ENCODE measurements around the gene TRIM72. TPM values are rescaled to one million over a fixed set of nuclear protein-coding genes. Genes with fewer than 3 reads are reported as not detected.
"Not testable (repeated sequence)": the region's sequence is repeated elsewhere in the genome, so short reads cannot be mapped to it uniquely, and the experiment has no call there.

Gene TRIM72, protein sequence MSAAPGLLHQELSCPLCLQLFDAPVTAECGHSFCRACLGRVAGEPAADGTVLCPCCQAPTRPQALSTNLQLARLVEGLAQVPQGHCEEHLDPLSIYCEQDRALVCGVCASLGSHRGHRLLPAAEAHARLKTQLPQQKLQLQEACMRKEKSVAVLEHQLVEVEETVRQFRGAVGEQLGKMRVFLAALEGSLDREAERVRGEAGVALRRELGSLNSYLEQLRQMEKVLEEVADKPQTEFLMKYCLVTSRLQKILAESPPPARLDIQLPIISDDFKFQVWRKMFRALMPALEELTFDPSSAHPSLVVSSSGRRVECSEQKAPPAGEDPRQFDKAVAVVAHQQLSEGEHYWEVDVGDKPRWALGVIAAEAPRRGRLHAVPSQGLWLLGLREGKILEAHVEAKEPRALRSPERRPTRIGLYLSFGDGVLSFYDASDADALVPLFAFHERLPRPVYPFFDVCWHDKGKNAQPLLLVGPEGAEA
- not detected for total RNA-seq

DNA sequence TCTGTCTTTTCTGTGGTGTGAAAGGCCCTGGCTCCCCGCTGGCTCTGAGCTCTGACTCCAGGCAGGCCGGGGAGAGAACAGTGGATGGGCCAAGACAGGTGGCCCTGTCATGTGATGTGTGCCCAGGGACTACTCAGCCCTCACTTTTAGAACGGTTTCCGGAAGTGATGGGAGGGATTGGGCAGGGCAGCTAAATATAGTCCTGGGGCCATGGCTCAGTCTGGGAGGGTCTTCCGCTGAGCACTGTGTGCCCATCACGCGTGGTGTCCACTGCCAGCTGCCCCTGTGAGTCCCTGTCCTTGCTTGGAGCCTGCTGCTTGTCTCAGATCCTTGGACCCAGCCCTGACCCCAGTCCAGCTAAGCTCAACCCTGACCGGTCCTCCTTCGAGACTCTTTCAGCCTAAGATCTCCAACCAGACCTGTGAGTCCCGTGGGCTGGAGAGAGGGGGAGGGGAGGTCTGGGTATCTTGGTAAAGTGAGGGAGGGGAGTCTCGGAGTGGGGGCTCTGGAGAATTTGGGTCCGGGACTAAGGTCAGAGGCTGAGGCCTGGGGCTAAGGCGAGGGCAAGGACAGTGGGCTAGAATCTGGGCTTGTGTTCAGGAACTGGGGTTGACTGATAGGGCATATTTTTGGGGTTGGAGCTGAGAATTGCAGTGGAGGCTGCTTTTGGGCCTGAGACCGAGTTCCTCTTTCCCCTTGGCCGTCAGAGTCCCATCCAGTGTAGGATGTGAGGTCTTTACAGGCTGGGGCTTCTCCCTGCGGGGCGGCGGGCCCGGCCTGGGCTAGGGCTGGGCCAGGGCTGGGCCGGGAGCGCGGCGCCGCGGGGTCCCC is at the start of gene TRIM72:
Gene TRIM72 (plus strand): TSS at position 243 of the 831 bp plus-strand sequence. CDS start 620 bp downstream, outside the sequence.
- ATAC-seq (no peak), DNase-seq (no peak)
- Mint-ChIP-seq H3K36me3 (ENCODE audit: insufficient read depth) (no peaks in the 10 kb centered on the region), H3K27me3 (ENCODE audit: low read depth) (peaks cover 44% of the 10 kb centered on the region), H3K4me1 (ENCODE audit: low read depth) (peaks cover 21% of the 10 kb centered on the region), H3K4me3 (peak within 1 kb of the TSS; percentile 16), H3K9me3 (no peaks in the 10 kb centered on the region)

DNA sequence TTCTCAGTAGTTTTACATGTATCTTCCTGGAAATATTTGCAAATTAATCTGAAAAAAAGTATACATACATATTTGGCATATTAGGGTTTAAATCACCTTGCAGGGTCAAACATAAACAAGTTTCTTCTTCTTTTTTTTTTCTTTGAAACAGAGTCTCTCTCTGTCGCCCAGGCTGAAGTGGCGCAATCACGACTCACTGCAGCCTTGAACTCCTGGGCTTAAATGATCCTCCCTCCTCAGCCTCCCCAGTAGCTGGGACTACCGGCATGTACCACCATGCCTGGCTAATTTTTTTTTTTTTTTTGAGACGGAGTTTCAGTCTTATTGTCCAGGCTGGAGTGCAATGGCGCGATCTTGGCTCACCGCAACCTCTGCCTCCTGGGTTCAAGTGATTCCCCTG is 46.6 kb upstream of the TRIM72 start:
- Mint-ChIP-seq H3K4me1 (ENCODE audit: low read depth) (no peaks in the 10 kb centered on the region), H3K36me3 (ENCODE audit: insufficient read depth) (no peaks in the 10 kb centered on the region), H3K9me3 (no peaks in the 10 kb centered on the region), H3K27me3 (ENCODE audit: low read depth) (no peaks in the 10 kb centered on the region), H3K4me3 (no peak overlapping the region)
- DNase-seq (no peak), ATAC-seq (no peak)

DNA sequence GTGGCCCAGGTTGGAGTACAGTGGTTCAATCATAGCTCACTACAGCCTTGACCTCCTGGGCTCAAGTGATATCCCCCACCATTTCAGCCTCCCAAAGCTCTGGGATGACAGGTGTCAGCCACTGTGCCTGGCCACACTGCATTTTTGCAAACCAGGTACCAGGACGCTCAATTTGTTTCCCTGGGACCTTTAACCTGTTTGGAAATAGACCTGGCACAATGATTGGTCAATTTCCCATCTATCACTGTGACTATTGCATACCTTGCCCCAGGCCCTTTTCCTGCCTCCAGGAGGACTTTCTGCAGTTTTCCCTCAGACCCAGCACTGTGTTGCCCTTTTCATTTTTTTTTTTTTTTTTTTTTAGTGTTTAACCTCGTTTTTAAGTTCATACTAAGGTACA is 45.1 kb upstream of the TRIM72 start:
- ATAC-seq: no peak
- no peaks in the 10 kb centered on the region for H3K4me1 Mint-ChIP-seq (ENCODE audit: low read depth)

GRCh38 chr16:31170048-31170447 is 43.9 kb upstream of the TRIM72 start:
- H3K4me3 Mint-ChIP-seq; ATAC-seq; H3K9me3 Mint-ChIP-seq; H3K27me3 Mint-ChIP-seq (ENCODE audit: low read depth); DNase-seq; H3K4me1 Mint-ChIP-seq (ENCODE audit: low read depth); H3K36me3 Mint-ChIP-seq (ENCODE audit: insufficient read depth): not testable (repeated sequence)

More for the DNA sequence above, 45.1 kb upstream of the TRIM72 start:
- no peaks in the 10 kb centered on the region for H3K9me3 Mint-ChIP-seq
- H3K36me3 Mint-ChIP-seq (ENCODE audit: insufficient read depth): no peaks in the 10 kb centered on the region
- no peaks in the 10 kb centered on the region for H3K27me3 Mint-ChIP-seq (ENCODE audit: low read depth)
- H3K4me3 Mint-ChIP-seq: no peak overlapping the region
- no peak for DNase-seq

- Mint-ChIP-seq H3K9me3 (no peaks in the 10 kb centered on the region), H3K4me1 (ENCODE audit: low read depth) (peaks cover 26% of the 10 kb centered on the region), H3K4me3 (peak overlapping the region; percentile 16), H3K27me3 (ENCODE audit: low read depth) (no peaks in the 10 kb centered on the region), H3K36me3 (ENCODE audit: insufficient read depth) (peaks cover 10% of the 10 kb centered on the region)
- DNase-seq (no peak), ATAC-seq (peak in 1 of 2 donors; percentile 1)
These were observed 36.8 kb upstream of the TRIM72 start for GRCh38 chr16:31177136-31177535.

GRCh38 chr16:31179219-31179746 is 34.6 kb upstream of the TRIM72 start:
- Mint-ChIP-seq H3K4me1 (ENCODE audit: low read depth) (peaks cover 47% of the 10 kb centered on the region), H3K36me3 (ENCODE audit: insufficient read depth) (peaks cover 30% of the 10 kb centered on the region), H3K9me3 (no peaks in the 10 kb centered on the region), H3K27me3 (ENCODE audit: low read depth) (no peaks in the 10 kb centered on the region), H3K4me3 (peak overlapping the region; percentile 98)
- DNase-seq: no peak
- ATAC-seq: no peak

DNA sequence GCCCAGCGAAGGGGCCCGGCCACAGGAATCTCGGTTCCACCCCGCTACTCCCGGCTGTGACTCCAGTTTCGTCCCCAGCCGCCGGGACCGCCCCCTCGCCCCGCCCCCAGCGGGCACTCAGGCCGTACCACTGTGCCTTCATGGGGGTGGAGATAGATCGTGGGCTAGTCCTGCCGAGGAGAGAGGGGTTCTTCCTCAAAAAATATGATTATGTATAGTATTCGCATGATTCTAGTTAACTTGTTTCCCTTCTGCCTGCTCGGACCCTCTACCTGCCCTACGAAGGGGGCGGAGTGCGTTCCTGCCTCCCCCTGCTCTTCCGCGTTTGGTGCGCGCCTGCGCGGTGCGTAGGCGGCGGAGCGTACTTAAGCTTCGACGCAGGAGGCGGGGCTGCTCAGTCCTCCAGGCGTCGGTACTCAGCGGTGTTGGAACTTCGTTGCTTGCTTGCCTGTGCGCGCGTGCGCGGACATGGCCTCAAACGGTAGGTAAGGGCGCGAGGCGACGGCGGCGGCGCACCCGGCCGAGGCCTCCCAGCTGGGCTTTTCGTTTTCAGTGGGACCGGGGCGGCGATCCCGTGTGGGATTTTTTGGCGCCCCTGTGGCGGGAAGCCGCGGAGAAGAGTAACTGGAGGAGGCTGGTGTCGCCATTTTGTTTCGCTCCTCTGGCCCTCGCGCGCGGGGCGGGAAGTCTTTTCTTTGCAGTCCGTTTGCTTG is 34.0 kb upstream of the TRIM72 start, which contains the start of gene FUS:
Gene FUS (plus strand): TSS at position 393 of the 713 bp plus-strand sequence. CDS start 76 bp downstream, at position 469.
- no peaks in the 10 kb centered on the region for H3K27me3 Mint-ChIP-seq (ENCODE audit: low read depth)
- peaks cover 34% of the 10 kb centered on the region for H3K36me3 Mint-ChIP-seq (ENCODE audit: insufficient read depth)
- DNase-seq (peak; percentile 90), ATAC-seq (peak; percentile 62 to 67)
- H3K4me3 Mint-ChIP-seq: peak within 1 kb of the TSS; percentile 98
- peaks cover 52% of the 10 kb centered on the region for H3K4me1 Mint-ChIP-seq (ENCODE audit: low read depth)
- H3K9me3 Mint-ChIP-seq: no peaks in the 10 kb centered on the region

DNA sequence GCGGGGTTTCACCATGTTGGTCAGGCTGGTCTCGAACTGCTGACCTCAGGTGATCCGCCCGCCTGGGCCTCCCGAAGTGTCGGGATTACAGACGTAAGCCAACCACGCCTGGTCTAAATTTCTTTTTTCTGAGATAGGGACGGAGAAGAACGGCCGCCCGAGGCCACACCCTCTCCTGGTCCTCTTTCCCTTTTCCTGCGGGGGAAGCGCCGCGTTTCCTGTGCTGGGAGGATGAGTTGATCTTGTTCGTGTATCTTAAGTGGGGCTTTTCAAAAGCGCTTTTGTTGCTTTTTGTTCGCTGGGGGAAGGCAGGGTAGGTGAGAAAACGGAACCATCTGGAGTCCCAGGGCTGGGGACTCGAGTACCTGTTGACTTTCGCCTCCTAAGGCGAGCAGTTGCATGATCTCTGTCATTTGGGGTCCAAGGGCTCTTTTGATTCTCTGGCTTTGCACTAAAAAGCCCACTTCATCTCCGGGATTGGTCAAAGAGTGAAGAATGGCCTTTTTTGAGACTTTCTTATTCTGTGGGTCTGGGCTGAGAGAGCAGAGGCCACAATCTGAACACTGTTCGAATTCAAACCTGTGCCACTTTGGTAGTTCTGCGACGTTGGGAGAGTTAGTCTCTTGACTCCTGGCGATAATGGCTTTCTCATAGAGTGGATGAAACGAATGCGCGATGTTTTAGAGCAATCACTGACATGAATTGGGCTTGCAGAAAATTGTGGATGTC is 32.7 kb upstream of the TRIM72 start:
- H3K4me3 Mint-ChIP-seq: peak overlapping the region; percentile 98
- no peaks in the 10 kb centered on the region for H3K27me3 Mint-ChIP-seq (ENCODE audit: low read depth)
- H3K9me3 Mint-ChIP-seq: no peaks in the 10 kb centered on the region
- ATAC-seq (no peak), DNase-seq (no peak)
- peaks cover 65% of the 10 kb centered on the region for H3K4me1 Mint-ChIP-seq (ENCODE audit: low read depth)
- peaks cover 46% of the 10 kb centered on the region for H3K36me3 Mint-ChIP-seq (ENCODE audit: insufficient read depth)

- no peak for ATAC-seq
- no peak for DNase-seq
- H3K27me3 Mint-ChIP-seq (ENCODE audit: low read depth): no peaks in the 10 kb centered on the region
- peak overlapping the region; percentile 98 for H3K4me3 Mint-ChIP-seq
- H3K9me3 Mint-ChIP-seq: no peaks in the 10 kb centered on the region
- peaks cover 58% of the 10 kb centered on the region for H3K36me3 Mint-ChIP-seq (ENCODE audit: insufficient read depth)
- peaks cover 69% of the 10 kb centered on the region for H3K4me1 Mint-ChIP-seq (ENCODE audit: low read depth)
These were observed 31.5 kb upstream of the TRIM72 start for GRCh38 chr16:31182391-31182790.

DNA sequence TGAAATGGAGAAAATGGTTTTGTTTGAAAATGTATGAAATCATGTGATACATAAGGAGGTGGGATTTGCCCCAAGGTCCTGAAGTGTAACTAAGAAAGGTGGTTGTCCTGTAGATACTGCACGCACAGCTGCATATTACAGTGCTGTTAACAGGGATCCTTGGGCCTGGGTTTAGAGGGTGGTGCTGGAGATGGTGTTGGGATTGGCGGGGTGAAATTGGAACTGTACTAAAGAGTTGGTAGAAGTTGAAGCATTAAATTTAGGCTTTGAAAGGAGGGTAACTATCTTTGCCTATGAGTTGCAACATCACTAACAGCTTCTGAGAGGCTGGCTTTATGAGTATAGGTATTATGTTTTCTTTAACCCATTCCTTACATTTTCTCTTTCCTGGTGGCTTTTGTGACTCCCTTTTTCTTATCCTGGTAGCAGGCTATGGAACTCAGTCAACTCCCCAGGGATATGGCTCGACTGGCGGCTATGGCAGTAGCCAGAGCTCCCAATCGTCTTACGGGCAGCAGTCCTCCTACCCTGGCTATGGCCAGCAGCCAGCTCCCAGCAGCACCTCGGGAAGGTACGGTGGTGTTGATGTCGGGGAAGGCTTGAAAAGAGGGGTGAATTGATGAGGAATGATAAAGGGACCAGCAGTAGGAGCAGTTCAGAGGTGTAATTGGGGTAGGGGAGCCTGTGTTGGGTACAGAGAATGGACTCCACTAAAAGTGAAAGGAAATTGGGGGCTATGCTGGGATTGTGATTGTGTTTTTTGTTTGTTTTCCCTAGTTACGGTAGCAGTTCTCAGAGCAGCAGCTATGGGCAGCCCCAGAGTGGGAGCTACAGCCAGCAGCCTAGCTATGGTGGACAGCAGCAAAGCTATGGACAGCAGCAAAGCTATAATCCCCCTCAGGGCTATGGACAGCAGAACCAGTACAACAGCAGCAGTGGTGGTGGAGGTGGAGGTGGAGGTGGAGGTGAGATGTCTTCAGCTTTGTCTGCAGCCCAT is 30.2 kb upstream of the TRIM72 start:
- H3K27me3 Mint-ChIP-seq (ENCODE audit: low read depth): no peaks in the 10 kb centered on the region

GRCh38 chr16:31184888-31185287 is 29.0 kb upstream of the TRIM72 start:
- ATAC-seq (no peak), DNase-seq (no peak)
- H3K36me3 Mint-ChIP-seq (ENCODE audit: insufficient read depth): peaks cover 82% of the 10 kb centered on the region
- H3K4me1 Mint-ChIP-seq (ENCODE audit: low read depth): peaks cover 78% of the 10 kb centered on the region
- H3K4me3 Mint-ChIP-seq: peak overlapping the region; percentile 35
- H3K27me3 Mint-ChIP-seq (ENCODE audit: low read depth): no peaks in the 10 kb centered on the region
- no peaks in the 10 kb centered on the region for H3K9me3 Mint-ChIP-seq

More for the DNA sequence above, 30.2 kb upstream of the TRIM72 start:
- H3K36me3 Mint-ChIP-seq (ENCODE audit: insufficient read depth): peaks cover 70% of the 10 kb centered on the region
- DNase-seq: no peak
- H3K9me3 Mint-ChIP-seq: no peaks in the 10 kb centered on the region
- ATAC-seq: no peak
- H3K4me1 Mint-ChIP-seq (ENCODE audit: low read depth): peaks cover 73% of the 10 kb centered on the region
- H3K4me3 Mint-ChIP-seq: peak overlapping the region; percentile 98

DNA sequence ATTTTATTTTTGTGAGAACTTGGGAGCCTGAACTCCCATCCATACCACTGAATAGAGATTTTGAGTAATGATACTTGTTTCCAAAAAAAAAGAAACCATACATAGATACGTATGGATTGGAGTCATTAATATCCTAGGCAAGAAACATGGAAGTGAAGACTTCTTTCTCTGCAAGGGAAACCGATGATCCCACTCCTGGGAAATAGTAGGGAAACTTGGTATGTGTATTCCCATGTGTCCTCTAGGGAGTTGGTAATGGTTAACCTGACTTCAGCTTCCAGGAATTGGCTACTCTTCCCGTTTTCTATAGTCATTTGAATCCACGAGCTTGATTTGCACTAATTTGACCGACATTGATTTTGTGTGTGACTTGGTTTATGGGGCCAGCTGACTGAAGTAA is 28.6 kb upstream of the TRIM72 start:
- ATAC-seq (no peak), DNase-seq (no peak)
- Mint-ChIP-seq H3K9me3 (no peaks in the 10 kb centered on the region), H3K4me1 (ENCODE audit: low read depth) (peaks cover 83% of the 10 kb centered on the region), H3K36me3 (ENCODE audit: insufficient read depth) (peaks cover 86% of the 10 kb centered on the region), H3K4me3 (peak overlapping the region; percentile 36), H3K27me3 (ENCODE audit: low read depth) (no peaks in the 10 kb centered on the region)

Measured in activated T-cell treated with anti-CD3 and anti-CD28 coated beads, Interleukin-2, amount 50 U/mL, for 4 hours (primary cell).